Ovary (tissue), 9 donors: ENCODE results near the gene SQSTM1. TPM values are rescaled to one million over a fixed set of nuclear protein-coding genes. Genes with fewer than 3 reads are reported as not detected.

ENCODE experiments used
- DNase-seq, 5 donors: peaks; one replicate each; pipeline ENCODE4 v3.0.0-alpha.2; 2019 to 2020
- H3K27ac ChIP-seq, 2 donors: fragments of 200-600 bp; one replicate each; pipeline versions ENCODE4 v1.5.1 to v1.8.0; 2019 to 2022
- H3K27me3 ChIP-seq: fragments of 200-600 bp; one replicate; pipeline ENCODE4 v1.8.0; 2022
- H3K36me3 ChIP-seq: fragments of 200-600 bp; sonication (generic); one replicate; pipeline ENCODE4 v1.5.1; 2019
- H3K4me1 ChIP-seq: one replicate; pipeline ENCODE4 v1.8.1; 2013; ENCODE audit warnings: mild to moderate bottlenecking, moderate library complexity; ENCODE audit not compliant: insufficient read depth
- H3K4me3 ChIP-seq: fragments of 200-600 bp; sonication (generic); one replicate; pipeline ENCODE4 v1.5.1; 2017
- H3K9me3 ChIP-seq, 2 donors: fragments of 200-600 bp in 1 of 2; sonication (generic) in 1 of 2; one replicate each; pipeline versions ENCODE4 v1.5.1 to v1.8.1; 2013 to 2019; ENCODE audit warnings: mild to moderate bottlenecking in 1 of 2, moderate library complexity in 1 of 2
- EP300 ChIP-seq: sonication (generic); formaldehyde crosslinking; IDR thresholded peaks from one replicate; pipeline ENCODE4 v1.6.1; 2017; ENCODE audit warnings: antibody characterized with exemption
- POLR2A ChIP-seq: fragments of 450-650 bp; IDR thresholded peaks from one replicate; pipeline ENCODE4 v1.6.1; 2017; ENCODE audit warnings: antibody characterized with exemption, mild to moderate bottlenecking, moderate library complexity
- WGBS, 3 donors: extraction: QIAGEN DNeasy Blood & Tissue Kit in 1 of 3; methylation state at CpG; one replicate each; pipeline versions ENCODE4 v1.1.5 to v1.1.7; 2013 to 2017; 5-methylcytosine and 5-hydroxymethylcytosine counted together
- intact Hi-C, 4 donors: fragments of 100-400 bp; cut with DNase I; formaldehyde crosslinking; loops; one replicate each; pipeline versions ENCODE4 v1.11.0 to v1.15.1; 2022 to 2023
- polyA plus RNA-seq, 2 donors: library from polyadenylated mRNA; stranded (reverse); fragments of 200-250 nt in 1 of 2; fragments of 350-450 nt in 1 of 2; fragmentation: Illumina TruSeq in 1 of 2; extraction: RNeasy Lipid Tissue Mini Kit (QIAGEN cat#74804) in 1 of 2; gene quantifications; one replicate each; pipeline ENCODE4 v1.2.3, GENCODE V29; 2013 to 2014
- total RNA-seq, 7 donors: library from RNA; depleted of rRNA in 2 of 7; stranded (reverse); fragments of >200 nt in 2 of 7; fragmentation: NEBNext Ultra II Directional in 3 of 7; extraction: Animal tissue kit (Norgen Biotek cat#: 25700) in 3 of 7; gene quantifications; one replicate each; pipeline versions ENCODE4 v1.1.0 to v1.2.4, GENCODE V29; 2016 to 2023
- TF ChIP-seq, protein P1 (sequence below), 3 donors: fragments of 450-650 bp in 2 of 3; fragments of 200-600 bp in 1 of 3; IDR thresholded peaks; one replicate each; pipeline versions ENCODE4 v1.5.1 to v1.8.0; 2016 to 2022; ENCODE audit warnings: antibody characterized with exemption in 3 of 3, mild to moderate bottlenecking in 1 of 3
- donor health status: DM: no; HTN: no; CAD: no; lungs with moderate emphysema.
- donor health status: DM: no; HTN: no; CAD: no.
- donor health status: Bipolar disorder and iron deficiency.
- donor health status: DM: yes; HTN: yes; CAD: no.
- donor health status: DM: no; HTN: no; CAD: no.
- donor health status: DM: yes; HTN: yes; CAD: no.

The SQSTM1 gene
- total and polyA plus RNA-seq, 9 donors: 125 to 457 (median 320) TPM

DNA sequence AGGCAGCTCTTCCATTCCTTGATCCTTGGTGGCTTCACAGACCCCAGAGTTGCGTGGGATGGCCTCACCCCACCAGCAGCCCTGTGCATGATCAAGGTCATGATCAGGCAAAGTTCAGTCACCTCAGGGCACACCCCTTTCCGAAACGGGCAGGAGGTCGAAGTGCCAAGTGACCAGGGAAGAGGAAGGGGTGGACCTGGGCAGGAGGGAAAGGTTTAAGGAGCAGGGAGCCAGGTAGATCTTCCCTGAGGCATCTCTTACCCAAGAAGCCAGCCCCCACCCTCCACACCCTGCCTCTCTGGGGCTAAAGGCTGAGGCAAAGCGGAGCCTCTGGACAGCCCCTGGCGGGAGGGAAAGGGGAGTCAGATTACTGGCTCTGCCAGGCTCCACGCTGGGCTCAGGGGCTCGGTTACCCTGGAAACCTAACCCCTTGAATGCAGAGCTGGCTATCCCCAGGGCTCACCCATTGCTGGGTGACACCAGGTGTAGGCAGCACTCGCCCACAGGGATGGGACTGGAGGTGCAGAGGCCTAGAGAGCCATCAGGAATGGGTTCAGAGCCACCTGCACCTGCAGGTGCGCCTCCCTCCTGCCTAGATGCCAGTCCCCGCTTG is 17.6 kb upstream of the SQSTM1 start:
- 79 to 81% (median 80%) methylated on average over 11 of the region's 11 CpGs for WGBS, 3 donors
- peaks cover 2% of the 10 kb centered on the region for H3K4me1 ChIP-seq

DNA sequence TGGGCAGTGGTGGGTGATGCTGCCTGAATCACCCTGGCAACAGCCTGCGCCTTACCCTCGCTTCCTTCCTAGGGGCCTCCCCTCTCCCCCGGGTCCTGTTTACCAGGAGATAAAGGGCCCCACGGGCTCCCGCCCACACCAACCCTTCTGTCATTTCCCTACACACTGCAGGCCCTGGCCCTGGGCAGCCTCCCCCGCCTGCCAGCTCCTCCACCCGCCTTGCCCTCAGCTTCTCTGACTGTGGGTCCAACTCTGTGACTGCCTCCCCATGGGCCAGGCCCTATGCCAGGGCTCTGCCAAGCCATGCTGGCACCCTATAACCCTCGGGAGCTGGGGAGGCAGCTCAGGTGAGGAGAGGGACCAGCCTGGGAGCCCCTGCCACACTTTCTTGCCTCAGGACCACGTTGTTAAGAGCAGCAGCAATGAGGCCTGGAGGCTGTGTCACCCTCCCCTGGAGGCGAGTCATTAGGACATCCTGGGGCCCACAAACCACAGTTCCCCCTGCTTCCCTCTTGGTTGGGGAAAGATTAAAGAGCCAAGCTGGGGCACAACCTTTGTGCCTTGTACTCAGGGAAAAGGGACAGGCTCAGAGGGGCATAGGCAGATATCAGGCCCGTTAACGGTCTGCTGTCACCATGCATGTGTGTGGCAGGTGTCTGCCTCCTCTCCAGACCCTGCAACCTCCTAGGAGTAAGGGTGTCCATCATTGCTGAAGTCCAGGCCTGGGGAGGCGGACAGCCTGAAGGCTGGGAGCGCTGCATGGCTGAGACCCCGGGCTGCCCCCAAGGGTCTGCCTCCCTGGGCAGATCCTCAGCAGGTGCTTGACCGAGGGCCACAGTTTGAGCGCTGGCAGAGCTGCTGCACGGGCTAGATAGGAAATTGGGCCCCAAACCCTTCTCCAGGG is 16.8 kb upstream of the SQSTM1 start:
- TF ChIP-seq EP300: no peak
- TF ChIP-seq, protein P1, sequence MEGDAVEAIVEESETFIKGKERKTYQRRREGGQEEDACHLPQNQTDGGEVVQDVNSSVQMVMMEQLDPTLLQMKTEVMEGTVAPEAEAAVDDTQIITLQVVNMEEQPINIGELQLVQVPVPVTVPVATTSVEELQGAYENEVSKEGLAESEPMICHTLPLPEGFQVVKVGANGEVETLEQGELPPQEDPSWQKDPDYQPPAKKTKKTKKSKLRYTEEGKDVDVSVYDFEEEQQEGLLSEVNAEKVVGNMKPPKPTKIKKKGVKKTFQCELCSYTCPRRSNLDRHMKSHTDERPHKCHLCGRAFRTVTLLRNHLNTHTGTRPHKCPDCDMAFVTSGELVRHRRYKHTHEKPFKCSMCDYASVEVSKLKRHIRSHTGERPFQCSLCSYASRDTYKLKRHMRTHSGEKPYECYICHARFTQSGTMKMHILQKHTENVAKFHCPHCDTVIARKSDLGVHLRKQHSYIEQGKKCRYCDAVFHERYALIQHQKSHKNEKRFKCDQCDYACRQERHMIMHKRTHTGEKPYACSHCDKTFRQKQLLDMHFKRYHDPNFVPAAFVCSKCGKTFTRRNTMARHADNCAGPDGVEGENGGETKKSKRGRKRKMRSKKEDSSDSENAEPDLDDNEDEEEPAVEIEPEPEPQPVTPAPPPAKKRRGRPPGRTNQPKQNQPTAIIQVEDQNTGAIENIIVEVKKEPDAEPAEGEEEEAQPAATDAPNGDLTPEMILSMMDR (IDR thresholded peaks at IDR 0.05): no peak
- no peak for TF ChIP-seq POLR2A
- H3K4me1 ChIP-seq: peaks cover 2% of the 10 kb centered on the region
- intact Hi-C loops: loop anchor here in 1 of 4 donors (10.0 kb wide), 1 partner anchor 101 kb away; the partner anchor contains the start of gene TBC1D9B

More for the DNA sequence above, 17.6 kb upstream of the SQSTM1 start:
- no peak for DNase-seq
- no peak for TF ChIP-seq POLR2A
- TF ChIP-seq, protein P1 (IDR thresholded peaks at IDR 0.05): no peak
- no peak for TF ChIP-seq EP300
- Histone ChIP-seq H3K27ac (no peak overlapping the region), H3K9me3 (no peaks in the 10 kb centered on the region), H3K4me3 (no peak overlapping the region), H3K27me3 (no peaks in the 10 kb centered on the region), H3K36me3 (no peaks in the 10 kb centered on the region)
- intact Hi-C loops: loop anchor here in 1 of 4 donors (10.0 kb wide), 1 partner anchor 102 kb away; the partner anchor contains the start of gene TBC1D9B

GRCh38 chr5:179804555-179804947 is 16.2 kb upstream of the SQSTM1 start:
- Histone ChIP-seq H3K4me3 (peak overlapping the region; percentile 94), H3K9me3 (no peaks in the 10 kb centered on the region), H3K4me1 (peaks cover 2% of the 10 kb centered on the region), H3K27ac (no peak overlapping the region), H3K36me3 (no peaks in the 10 kb centered on the region), H3K27me3 (no peaks in the 10 kb centered on the region)
- DNase-seq: no peak
- WGBS, 3 donors: 89 to 94% (median 89%) methylated on average over 8 of the region's 8 CpGs
- intact Hi-C loops: loop anchor here in 1 of 4 donors (10.0 kb wide), 1 partner anchor 100 kb away; the partner anchor contains the start of gene TBC1D9B
- TF ChIP-seq, protein P1 (IDR thresholded peaks at IDR 0.05): no peak
- TF ChIP-seq POLR2A: no peak
- no peak for TF ChIP-seq EP300

More for the DNA sequence above, 16.8 kb upstream of the SQSTM1 start:
- Histone ChIP-seq H3K9me3 (no peaks in the 10 kb centered on the region), H3K36me3 (no peaks in the 10 kb centered on the region), H3K27me3 (no peaks in the 10 kb centered on the region), H3K4me3 (no peak overlapping the region), H3K27ac (no peak overlapping the region)
- WGBS, 3 donors: 68 to 72% (median 72%) methylated on average over 18 of the region's 18 CpGs
- DNase-seq: peak in 2 of 5 donors; percentile 36 to 39

GRCh38 chr5:179805070-179805528 is 15.6 kb upstream of the SQSTM1 start:
- peak in 3 of 5 donors; percentile 33 to 40 (median 37) for DNase-seq
- no peaks in the 10 kb centered on the region for H3K36me3 ChIP-seq
- H3K9me3 ChIP-seq: no peaks in the 10 kb centered on the region
- H3K27me3 ChIP-seq: no peaks in the 10 kb centered on the region
- 50 to 56% (median 52%) methylated on average over 9 of the region's 9 CpGs for WGBS, 3 donors
- peak overlapping the region; percentile 94 for H3K4me3 ChIP-seq
- peaks cover 2% of the 10 kb centered on the region for H3K4me1 ChIP-seq
- H3K27ac ChIP-seq: peak overlapping the region; percentile 92 to 98
- TF ChIP-seq EP300 (no peak), POLR2A (no peak)
- TF ChIP-seq, protein P1 (IDR thresholded peaks at IDR 0.05): no peak
- intact Hi-C loops: loop anchor here in 1 of 4 donors (10.0 kb wide), 1 partner anchor 100 kb away; the partner anchor contains the start of gene TBC1D9B
